UCSD-AML1 (cell line): ENCODE measurements around the gene CEP135.
"Not testable (repeated sequence)": the region's sequence is repeated elsewhere in the genome, so short reads cannot be mapped to it uniquely, and the experiment has no call there.

Source experiments
- DNase-seq: peaks from one replicate; lab custom pipeline; 2025; ENCODE audit not compliant: unreplicated experiment; lab: John Stamatoyannopoulos, UW

CEP135 gene

DNA sequence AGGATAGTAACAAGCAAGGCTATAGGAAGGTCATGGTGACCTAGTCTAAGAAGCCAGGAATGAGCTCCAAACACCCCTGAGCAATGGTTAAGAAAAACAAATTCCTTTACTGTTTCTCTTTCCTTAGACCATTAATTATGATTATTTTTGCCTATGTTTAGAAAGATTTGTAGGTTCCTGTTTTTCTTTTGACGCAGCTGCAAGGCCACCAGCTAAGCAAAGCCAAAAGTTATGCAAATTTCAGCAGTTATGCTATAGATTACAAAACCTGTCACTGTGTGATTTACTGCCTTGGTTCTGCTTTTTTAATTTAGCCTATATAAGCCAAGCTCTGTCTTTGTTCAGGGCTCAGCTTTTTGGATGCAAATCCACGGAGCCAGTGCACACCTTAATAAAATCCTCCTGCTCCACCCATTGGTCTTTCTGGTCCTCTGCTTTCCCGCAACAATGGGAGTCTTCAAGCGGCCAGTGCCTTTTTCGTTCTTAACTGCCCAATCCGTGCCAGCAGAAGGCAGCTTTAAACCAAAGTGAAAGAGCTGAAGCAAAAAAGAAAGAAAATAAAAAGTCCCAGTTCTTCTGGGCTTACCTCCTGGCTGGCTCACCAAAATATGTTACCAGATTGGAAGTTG, 1.4 kb upstream of the CEP135 start:
- no peak for DNase-seq

GRCh38 chr4:55947912-55948725, 626 bp upstream of the CEP135 start:
- DNase-seq: no peak

GRCh38 chr4:55949482-55949802, 697 bp downstream of the CEP135 start:
- DNase-seq: no peak

DNA sequence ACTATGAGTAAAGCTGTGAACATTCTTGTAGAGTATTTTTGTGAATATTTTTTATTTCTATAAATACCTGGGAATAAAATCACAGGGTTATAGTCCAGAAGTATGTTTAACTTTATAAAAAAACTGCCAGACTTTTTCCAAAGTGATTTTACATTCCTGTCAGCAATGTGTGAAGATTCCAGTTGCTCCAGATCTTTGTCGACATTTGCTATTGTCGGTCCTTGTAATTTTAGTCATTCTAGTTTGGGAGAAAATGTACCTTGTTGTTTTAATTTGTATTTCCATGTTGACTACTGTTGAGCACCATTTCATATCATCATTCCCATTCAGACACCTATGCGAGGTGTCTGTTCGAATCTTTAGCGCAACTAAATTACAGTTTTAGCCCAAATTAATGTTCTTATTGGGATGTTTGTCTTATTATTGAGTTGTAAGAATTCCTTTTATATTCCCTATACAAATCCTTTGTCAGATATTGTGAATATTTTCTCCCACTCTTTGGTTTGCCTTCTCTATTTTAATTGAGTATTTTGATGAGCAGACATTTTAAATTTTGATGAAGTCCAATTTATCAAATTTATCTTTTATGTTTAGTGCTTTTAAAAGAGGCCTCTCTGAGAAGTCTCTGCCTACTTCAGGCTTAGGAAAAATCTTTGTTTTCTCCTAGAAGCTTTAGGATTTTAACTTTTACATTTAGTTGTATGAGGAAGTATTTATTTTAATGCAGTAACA, 2.6 kb downstream of the CEP135 start:
- no peak for DNase-seq

DNA sequence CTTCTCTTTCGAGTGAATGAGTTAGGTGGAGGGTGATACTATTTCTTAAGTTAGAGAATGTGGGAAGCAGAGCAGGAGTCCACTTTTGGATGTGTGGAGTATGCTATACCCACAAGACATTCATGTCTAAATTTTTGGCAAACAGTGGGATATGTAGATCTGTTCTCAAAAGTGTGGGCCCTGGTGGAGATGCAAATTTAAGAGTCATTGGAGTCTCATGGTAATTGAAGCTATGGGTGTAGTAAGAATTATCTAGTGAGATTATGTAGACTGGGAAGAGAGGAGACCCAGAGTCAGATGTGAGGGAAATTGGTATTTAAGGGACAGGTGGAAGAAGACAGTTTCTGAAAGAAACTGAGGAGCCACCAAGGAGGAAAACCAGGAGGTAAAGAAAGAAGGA, 7.0 kb downstream of the CEP135 start:
- DNase-seq: no peak

DNA sequence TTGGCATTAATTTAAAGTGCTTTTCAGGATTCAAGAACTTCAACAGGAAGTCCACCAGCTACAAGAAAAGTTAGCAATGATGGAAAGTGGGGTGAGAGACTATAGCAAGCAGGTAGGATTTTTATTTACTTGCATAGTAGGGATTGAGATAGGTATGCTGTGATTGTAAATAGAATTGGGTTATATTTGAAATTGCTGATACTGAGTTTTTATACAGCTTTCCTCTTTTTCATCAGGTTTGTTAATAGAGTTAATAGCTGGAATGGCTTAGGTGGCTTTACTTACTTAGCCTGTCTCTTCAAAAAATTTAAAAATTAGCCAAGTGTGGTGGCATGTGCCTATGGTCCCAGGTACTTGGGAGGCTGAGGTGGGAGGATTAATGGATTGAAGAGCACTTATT, 10.9 kb downstream of the CEP135 start:
- no peak for DNase-seq

- DNase-seq: no peak
Measured at GRCh38 chr4:55964046-55964445, 15.3 kb downstream of the CEP135 start.

DNA sequence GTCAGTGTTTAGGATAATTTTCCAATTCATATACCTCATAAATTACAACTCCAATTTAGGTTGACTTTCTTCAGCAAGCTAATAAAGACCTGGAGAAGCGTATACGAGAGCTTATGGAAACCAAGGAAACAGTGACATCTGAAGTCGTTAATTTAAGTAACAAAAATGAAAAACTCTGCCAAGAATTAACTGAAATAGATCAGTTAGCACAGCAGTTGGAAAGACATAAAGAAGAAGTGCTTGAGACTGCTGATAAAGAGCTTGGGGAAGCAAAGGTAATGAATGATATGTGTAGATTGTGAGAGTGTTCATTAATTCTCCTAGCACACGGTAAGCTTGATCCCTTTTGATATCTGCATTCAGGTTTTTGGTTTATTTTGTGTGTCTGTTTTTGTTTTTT, 16.8 kb downstream of the CEP135 start:
- no peak for DNase-seq

DNA sequence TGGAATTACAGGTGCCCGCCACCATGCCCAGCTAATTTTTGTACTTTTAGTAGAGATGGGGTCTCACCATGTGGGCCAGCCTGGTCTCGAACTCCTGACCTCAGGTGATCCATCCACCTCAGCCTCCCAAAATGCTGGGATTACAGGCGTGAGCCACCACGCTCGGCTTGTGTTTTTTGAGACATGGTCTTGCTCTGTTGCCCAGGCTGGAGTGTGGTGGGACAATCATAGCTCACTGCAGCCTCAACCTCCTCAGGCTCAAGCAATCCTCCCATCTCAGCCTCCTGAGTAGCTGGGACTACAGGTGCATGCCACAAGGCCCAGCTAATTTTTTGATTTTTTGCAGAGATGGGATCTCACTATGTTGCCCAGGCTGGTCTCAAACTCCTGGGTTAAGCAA, 17.6 kb downstream of the CEP135 start:
- not testable (repeated sequence) for DNase-seq

GRCh38 chr4:55967376-55967775, 18.6 kb downstream of the CEP135 start:
- DNase-seq: no peak

DNA sequence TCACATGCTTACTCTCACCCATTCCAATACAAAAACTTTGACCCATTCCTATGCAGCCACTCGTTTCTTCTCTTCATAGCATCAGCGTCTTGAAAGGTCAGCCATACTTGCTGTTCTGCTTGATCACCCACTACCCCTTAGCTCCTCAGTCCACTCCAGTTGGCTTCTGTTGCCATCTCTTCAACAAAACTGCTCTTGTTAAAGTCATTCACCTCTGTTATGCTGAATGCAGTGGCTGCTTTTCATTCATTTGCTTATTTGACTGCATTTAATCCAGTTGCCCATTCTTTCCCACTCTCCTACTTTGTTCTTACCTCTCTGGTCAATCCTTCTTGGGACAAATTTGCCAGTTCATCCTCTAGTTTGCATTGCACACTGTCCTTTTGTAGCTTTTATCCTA, 24.9 kb downstream of the CEP135 start:
- no peak for DNase-seq

DNA sequence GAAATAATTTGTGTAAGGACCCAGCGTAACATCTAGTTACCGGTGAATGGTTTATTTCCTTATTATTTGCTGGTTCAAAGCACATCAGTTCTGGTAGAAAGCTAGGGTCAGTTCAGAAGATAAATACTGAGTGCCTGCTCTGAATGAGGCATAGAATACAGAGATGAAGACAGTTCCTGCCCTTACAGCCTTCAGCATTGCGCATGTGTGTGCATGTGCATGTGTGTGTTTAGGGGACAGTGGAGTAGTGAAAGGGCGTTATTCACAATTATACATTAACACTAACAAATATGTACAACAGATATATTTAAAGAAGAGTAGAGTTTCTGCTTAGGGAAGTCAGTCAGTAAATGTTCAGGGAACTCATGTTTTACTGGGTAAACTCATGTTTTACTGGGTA, 29.1 kb downstream of the CEP135 start:
- no peak for DNase-seq

DNA sequence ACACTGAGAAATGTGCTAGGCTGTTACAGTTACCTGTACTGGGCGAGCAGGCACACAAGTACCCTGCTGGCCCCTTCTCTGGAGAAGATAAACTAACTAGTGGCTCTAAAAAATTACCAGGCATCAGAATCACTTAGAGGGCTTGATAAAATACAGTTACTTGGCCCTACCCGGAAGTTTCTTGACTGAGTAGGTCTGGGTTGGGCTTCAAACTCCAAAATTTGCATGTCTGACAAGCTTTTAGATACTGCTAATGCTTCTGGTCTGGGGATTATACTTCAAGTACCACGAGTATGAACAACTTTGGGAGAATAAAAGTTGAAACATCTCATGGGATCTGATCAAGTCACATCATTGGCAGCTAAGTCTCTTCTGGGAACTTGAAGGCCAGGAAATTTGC, 30.8 kb downstream of the CEP135 start:
- DNase-seq: no peak

DNA sequence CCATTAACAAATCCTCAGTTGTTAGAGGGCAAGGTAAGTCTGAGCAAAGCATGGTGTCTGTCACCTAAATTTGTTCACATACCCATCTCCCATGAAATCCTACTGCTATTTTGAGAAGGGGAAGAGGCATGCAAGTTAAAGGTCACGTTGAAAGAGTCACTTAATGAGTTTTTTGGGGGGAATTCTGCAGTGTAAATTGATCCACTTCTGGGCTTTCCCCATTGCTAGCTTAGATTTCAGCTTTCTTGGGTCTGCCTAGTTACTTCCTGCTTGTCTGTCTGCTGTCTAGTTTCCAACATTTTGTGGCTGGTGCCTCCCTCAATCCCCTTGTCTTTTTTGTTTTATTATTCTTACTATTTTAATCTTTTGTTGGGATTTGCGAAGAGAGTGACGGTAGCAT, 32.0 kb downstream of the CEP135 start:
- no peak for DNase-seq

DNA sequence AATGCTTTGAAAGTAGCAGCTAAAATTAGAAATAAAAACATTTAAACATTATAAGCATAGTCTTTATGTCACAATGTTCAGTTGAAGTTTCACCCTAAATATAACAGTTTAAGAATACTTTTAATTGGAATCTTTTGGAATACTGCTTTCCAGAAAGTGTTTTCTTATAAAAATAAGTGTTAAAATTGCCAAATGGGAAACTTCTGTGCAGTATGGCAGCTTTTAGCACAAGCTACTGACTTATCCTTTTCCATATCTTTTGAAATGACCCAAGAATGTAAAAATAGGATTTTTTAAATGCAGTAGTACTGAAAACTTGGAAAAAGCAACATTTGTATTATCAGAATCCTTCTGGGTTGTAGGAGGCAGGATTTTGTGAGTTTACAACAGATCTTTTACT, 34.2 kb downstream of the CEP135 start:
- no peak for DNase-seq

DNA sequence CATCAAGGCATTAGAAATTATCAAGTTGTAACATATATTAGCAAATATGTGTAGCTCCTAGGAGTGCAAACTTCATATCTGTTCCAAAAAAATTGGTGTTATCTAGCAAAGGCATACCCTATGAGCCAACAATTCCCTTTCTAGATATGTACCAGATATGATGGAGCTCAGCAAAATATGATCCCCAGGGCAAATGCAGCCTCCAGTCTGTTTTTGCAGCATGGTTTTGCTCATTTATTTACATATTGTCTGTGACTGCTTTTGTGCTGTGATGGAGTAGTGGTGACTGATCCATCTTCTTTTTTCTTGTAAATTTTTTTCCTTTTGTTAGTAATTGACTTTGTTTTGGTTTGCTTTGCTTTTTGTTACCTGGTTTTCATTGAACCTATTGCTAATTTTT, 41.0 kb downstream of the CEP135 start:
- DNase-seq: no peak

DNA sequence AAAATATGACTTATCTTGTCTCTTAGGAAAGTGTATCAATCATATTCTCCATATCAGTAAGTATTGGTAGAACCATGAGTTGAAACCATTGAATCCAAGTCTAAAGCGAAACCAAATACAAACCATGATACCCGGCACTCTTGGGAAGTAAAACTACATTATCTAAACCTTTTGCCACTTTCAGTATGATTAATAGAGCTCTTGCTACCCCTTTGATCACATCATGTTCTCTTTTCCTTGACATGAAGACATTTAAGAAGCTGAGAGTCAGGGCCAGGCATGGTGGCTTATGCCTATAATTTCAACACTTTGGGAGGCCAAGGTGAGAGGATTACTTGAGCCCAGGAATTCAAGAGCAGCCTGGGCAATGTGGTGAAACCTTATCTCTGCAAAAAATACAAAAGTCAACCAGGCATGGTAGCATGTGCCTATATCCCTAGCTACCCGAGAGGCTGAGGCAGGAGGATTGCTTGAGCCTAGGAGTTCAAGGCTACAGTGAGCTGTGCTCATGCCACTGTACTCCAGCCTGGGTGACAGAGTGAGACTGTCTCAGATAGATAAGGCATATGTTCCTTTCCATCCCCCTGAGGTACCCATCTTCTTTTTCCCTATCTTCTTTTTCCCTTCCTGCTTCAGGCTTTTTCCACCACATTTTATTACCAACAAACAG, 45.4 kb downstream of the CEP135 start:
- DNase-seq: no peak

- no peak for DNase-seq
Measured at GRCh38 chr4:55996646-55997045, 47.9 kb downstream of the CEP135 start.

GRCh38 chr4:56003606-56004005, 54.9 kb downstream of the CEP135 start:
- no peak for DNase-seq

DNA sequence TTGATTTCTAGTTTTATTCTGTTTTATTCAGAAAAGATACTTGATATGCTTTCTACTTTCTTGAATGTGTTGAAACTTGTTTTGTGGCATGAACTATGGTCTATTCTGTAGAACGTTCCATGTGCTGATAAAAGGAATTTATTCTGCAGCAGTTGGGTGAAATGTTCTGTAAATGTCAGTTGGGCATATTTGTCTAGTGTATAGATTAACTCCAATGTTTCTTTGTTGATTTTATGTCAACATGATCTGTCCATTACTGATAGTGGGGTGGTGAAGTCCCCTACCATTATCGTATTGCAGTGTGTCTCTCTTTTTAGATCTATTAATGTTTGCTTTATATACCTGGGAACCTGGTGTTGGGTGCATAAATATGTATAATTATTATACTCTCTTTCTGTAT, 55.5 kb downstream of the CEP135 start:
- no peak for DNase-seq

- no peak for DNase-seq
Measured at GRCh38 chr4:56007154-56007553, 58.4 kb downstream of the CEP135 start.

DNA sequence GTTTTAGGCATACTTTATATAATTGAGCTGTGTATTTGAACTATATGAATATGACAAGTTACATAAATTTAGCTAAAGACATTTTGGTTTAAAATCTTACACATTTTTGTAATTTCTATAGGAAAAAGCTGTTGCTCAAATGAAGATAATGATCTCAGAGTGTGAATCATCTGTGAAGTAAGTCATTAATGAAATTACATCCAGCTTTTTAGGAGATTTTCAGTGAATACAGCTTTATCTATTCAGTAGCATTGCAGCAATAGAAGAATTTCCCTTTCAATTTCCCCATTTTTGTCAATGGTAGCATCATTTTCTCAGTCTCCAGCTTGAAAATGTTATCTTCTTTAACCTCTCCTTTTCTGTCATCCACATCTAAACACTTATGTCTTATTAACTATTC, 59.5 kb downstream of the CEP135 start:
- DNase-seq: no peak
